ENCODE results near the gene ASB6. TPM values are rescaled to one million over a fixed set of nuclear protein-coding genes. Genes with fewer than 3 reads are reported as not detected.

Gene ASB6
- total and polyA plus RNA-seq, 2 donors (not counting 1 experiment from before 2014, with no cell fraction given) = 27.7 to 27.9 TPM

DNA sequence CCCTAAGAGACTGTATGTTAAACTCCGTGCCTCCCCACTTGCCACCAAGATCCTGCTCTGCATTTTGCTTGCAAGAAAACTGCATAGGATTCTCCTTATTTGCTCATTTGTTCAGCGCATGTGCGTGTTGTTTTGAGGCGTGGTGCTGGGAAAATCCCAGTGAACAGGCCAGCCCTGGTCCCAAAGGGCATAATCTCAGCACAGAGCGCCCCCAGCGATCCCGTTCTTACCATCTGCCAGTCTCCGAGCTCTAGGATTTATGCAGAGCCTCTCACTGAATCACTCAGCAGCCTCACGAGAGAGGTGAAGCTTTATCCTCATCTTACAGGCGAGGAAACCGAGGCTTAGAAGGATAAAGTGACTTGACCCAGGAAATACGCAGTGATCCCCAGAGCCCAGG, 35.0 kb upstream of the ASB6 start:
- Histone ChIP-seq H3K9me3 (ENCODE audit: control extremely low read depth in 1 of 3, control insufficient read depth in 2 of 3, insufficient read depth in 1 of 3, low read length in 2 of 3) (peaks cover 0 to 6% (median 0%) of the 10 kb centered on the region in 3 donors), H3K9ac (ENCODE audit: low read length) (no peak overlapping the region), H3K4me3 (ENCODE audit: control extremely low read depth in 1 of 5, extremely low read depth in 1 of 5, insufficient read depth in 1 of 5, low read depth in 2 of 5, low read length in 4 of 5) (no peak overlapping the region), H2AFZ (ENCODE audit: insufficient read depth, low read depth, low read length, poor library complexity, severe bottlenecking) (no peak overlapping the region), H3K79me2 (ENCODE audit: control insufficient read depth, insufficient read depth, low read length) (no peaks in the 10 kb centered on the region), H3K4me1 (ENCODE audit: control insufficient read depth in 2 of 2, insufficient read depth in 2 of 2, low read length in 2 of 2) (no peaks in the 10 kb centered on the region), H3K27ac (ENCODE audit: low read length in 2 of 2) (no peak overlapping the region), H3K27me3 (replicated peaks in 1 of 4; ENCODE audit: control extremely low read depth in 1 of 4, control insufficient read depth in 3 of 4, insufficient read depth in 4 of 4, low read length in 3 of 4) (peaks cover 0 to 14% (median 1%) of the 10 kb centered on the region in 4 experiments), H4K20me1 (ENCODE audit: control insufficient read depth, insufficient read depth, low read length, poor library complexity, severe bottlenecking) (no peaks in the 10 kb centered on the region), H3K36me3 (replicated peaks in 1 of 2; ENCODE audit: control extremely low read depth in 1 of 2, control insufficient read depth in 1 of 2, extremely low read depth in 1 of 2, insufficient read depth in 2 of 2, low read length in 1 of 2) (no peaks in the 10 kb centered on the region), H3K4me2 (replicated peaks; ENCODE audit: low read depth, low read length, poor library complexity, severe bottlenecking) (no peak overlapping the region)
- no peak for DNase-seq
- no peak for ATAC-seq (ENCODE audit: low read depth)
- POLR2A ChIA-PET = no interaction called here
- intact Hi-C loops (cut with micrococcal nuclease) = no loop called here
- Mint-ChIP-seq H3K4me1 (no peaks in the 10 kb centered on the region), H3K9me3 (ENCODE audit: insufficient read depth) (no peaks in the 10 kb centered on the region), H3K27ac (no peak overlapping the region), H3K4me3 (no peak overlapping the region), H3K27me3 (peaks cover 17% of the 10 kb centered on the region)
- CTCF ChIA-PET = no interaction called here
- TF ChIP-seq, protein P1, sequence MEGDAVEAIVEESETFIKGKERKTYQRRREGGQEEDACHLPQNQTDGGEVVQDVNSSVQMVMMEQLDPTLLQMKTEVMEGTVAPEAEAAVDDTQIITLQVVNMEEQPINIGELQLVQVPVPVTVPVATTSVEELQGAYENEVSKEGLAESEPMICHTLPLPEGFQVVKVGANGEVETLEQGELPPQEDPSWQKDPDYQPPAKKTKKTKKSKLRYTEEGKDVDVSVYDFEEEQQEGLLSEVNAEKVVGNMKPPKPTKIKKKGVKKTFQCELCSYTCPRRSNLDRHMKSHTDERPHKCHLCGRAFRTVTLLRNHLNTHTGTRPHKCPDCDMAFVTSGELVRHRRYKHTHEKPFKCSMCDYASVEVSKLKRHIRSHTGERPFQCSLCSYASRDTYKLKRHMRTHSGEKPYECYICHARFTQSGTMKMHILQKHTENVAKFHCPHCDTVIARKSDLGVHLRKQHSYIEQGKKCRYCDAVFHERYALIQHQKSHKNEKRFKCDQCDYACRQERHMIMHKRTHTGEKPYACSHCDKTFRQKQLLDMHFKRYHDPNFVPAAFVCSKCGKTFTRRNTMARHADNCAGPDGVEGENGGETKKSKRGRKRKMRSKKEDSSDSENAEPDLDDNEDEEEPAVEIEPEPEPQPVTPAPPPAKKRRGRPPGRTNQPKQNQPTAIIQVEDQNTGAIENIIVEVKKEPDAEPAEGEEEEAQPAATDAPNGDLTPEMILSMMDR (IDR thresholded peaks at IDR 0.05) = no peak
- TF ChIP-seq EZH2 (IDR thresholded peaks at IDR 0.05; ENCODE audit: borderline replicate concordance, insufficient read depth, low read depth, low read length, poor library complexity, severe bottlenecking) = no peak
- 91% methylated on average over 12 of the region's 12 CpGs for WGBS (ENCODE audit: insufficient coverage)

DNA sequence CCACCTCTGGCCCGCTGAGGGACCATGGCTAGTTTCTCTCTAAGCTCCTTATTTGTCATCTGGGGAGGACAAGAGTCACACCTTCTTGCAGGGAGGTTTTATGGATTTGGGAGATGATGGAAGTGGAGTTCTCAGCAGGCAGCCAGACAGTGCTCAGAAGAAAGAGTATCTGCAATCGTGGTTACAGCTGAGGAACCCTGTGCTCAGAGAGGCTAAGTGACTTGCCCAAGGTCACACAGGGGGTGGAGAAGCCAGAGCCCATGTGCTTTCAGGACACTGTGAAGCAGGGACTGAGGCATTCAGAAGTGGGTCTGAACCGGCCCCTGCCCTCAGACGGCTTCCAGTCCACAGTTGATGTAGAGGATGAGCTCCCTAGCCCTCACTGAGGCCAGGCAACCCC, 34.3 kb upstream of the ASB6 start:
- no peak overlapping the region for H2AFZ ChIP-seq (ENCODE audit: insufficient read depth, low read depth, low read length, poor library complexity, severe bottlenecking)
- H3K27ac ChIP-seq (ENCODE audit: low read length in 2 of 2) = no peak overlapping the region
- 78% methylated on average over 4 of the region's 4 CpGs for WGBS (ENCODE audit: insufficient coverage)
- peaks cover 0 to 14% (median 1%) of the 10 kb centered on the region in 4 experiments for H3K27me3 ChIP-seq (replicated peaks in 1 of 4; ENCODE audit: control extremely low read depth in 1 of 4, control insufficient read depth in 3 of 4, insufficient read depth in 4 of 4, low read length in 3 of 4)
- H3K27me3 Mint-ChIP-seq = peaks cover 17% of the 10 kb centered on the region
- H4K20me1 ChIP-seq (ENCODE audit: control insufficient read depth, insufficient read depth, low read length, poor library complexity, severe bottlenecking) = no peaks in the 10 kb centered on the region
- H3K9me3 Mint-ChIP-seq (ENCODE audit: insufficient read depth) = no peaks in the 10 kb centered on the region
- intact Hi-C loops (cut with micrococcal nuclease) = no loop called here
- H3K27ac Mint-ChIP-seq = no peak overlapping the region
- no peaks in the 10 kb centered on the region for H3K79me2 ChIP-seq (ENCODE audit: control insufficient read depth, insufficient read depth, low read length)
- TF ChIP-seq, protein P1 (IDR thresholded peaks at IDR 0.05) = no peak
- no peak for TF ChIP-seq EZH2 (IDR thresholded peaks at IDR 0.05; ENCODE audit: borderline replicate concordance, insufficient read depth, low read depth, low read length, poor library complexity, severe bottlenecking)
- no peak overlapping the region for H3K4me2 ChIP-seq (replicated peaks; ENCODE audit: low read depth, low read length, poor library complexity, severe bottlenecking)
- no peak for DNase-seq
- CTCF ChIA-PET = no interaction called here
- no peaks in the 10 kb centered on the region for H3K4me1 ChIP-seq (ENCODE audit: control insufficient read depth in 2 of 2, insufficient read depth in 2 of 2, low read length in 2 of 2)
- no peak overlapping the region for H3K4me3 ChIP-seq (ENCODE audit: control extremely low read depth in 1 of 5, extremely low read depth in 1 of 5, insufficient read depth in 1 of 5, low read depth in 2 of 5, low read length in 4 of 5)
- H3K9me3 ChIP-seq (ENCODE audit: control extremely low read depth in 1 of 3, control insufficient read depth in 2 of 3, insufficient read depth in 1 of 3, low read length in 2 of 3) = peaks cover 0 to 6% (median 0%) of the 10 kb centered on the region in 3 donors
- no peaks in the 10 kb centered on the region for H3K36me3 ChIP-seq (replicated peaks in 1 of 2; ENCODE audit: control extremely low read depth in 1 of 2, control insufficient read depth in 1 of 2, extremely low read depth in 1 of 2, insufficient read depth in 2 of 2, low read length in 1 of 2)
- H3K4me1 Mint-ChIP-seq = no peaks in the 10 kb centered on the region
- no peak for ATAC-seq (ENCODE audit: low read depth)
- POLR2A ChIA-PET = no interaction called here
- no peak overlapping the region for H3K4me3 Mint-ChIP-seq
- no peak overlapping the region for H3K9ac ChIP-seq (ENCODE audit: low read length)
